Gastroesophageal sphincter (tissue), 4 donors: ENCODE results near the gene FHOD3. TPM values are rescaled to one million over a fixed set of nuclear protein-coding genes. Genes with fewer than 3 reads are reported as not detected.

Experiments
- ATAC-seq: fragments of 150-250 bp; one replicate; pipeline ENCODE4 v1.9.1; 2016; ENCODE audit warnings: mild to moderate bottlenecking, moderate library complexity
- H3K27ac ChIP-seq, 4 donors: fragments of 200-600 bp; sonication (generic) in 3 of 4; 1 replicate in 3 of 4; 2 replicates in 1 of 4; pipeline ENCODE4 v1.5.1; 2016 to 2019
- H3K27me3 ChIP-seq: fragments of 200-600 bp; sonication (generic); one replicate; pipeline ENCODE4 v1.5.1; 2019
- H3K36me3 ChIP-seq, 2 donors: fragments of 200-600 bp; sonication (generic); one replicate each; pipeline ENCODE4 v1.5.1; 2019; ENCODE audit warnings: control low read depth in 1 of 2
- H3K4me1 ChIP-seq, 3 donors: fragments of 200-600 bp; sonication (generic); 1 replicate in 2 of 3; 2 replicates in 1 of 3; pipeline ENCODE4 v1.5.1; 2016 to 2019; ENCODE audit warnings: control low read depth in 2 of 3
- H3K4me3 ChIP-seq, 2 donors: fragments of 200-600 bp; sonication (generic); one replicate each; pipeline ENCODE4 v1.5.1; 2019; ENCODE audit warnings: mild to moderate bottlenecking in 1 of 2, moderate library complexity in 1 of 2
- H3K9me3 ChIP-seq, 3 donors: fragments of 200-600 bp; sonication (generic); one replicate each; pipeline ENCODE4 v1.5.1; 2017 to 2019; ENCODE audit warnings: control low read depth in 2 of 3
- CTCF ChIP-seq, 4 experiments: fragments of 200-600 bp in 2 of 4; fragments of 450-650 bp in 2 of 4; sonication (generic) in 1 of 4; IDR thresholded peaks; one replicate each; pipeline ENCODE4 v1.5.1; 2017 to 2019; ENCODE audit warnings: antibody characterized with exemption in 4 of 4, mild to moderate bottlenecking in 2 of 4, moderate library complexity in 2 of 4
- EP300 ChIP-seq: sonication (generic); formaldehyde crosslinking; IDR thresholded peaks from one replicate; pipeline ENCODE4 v1.6.1; 2017; ENCODE audit warnings: antibody characterized with exemption, mild to moderate bottlenecking
- POLR2A ChIP-seq, 2 donors: fragments of 450-650 bp; IDR thresholded peaks; one replicate each; pipeline ENCODE4 v1.6.1; 2017; ENCODE audit warnings: antibody characterized with exemption in 2 of 2, mild to moderate bottlenecking in 2 of 2, moderate library complexity in 1 of 2
- POLR2AphosphoS5 ChIP-seq: sonication (generic); formaldehyde crosslinking; IDR thresholded peaks from one replicate; pipeline ENCODE4 v1.6.1; 2017; ENCODE audit warnings: antibody characterized with exemption
- WGBS, 2 donors: methylation state at CpG; one replicate each; pipeline ENCODE4 v1.1.5; 2018; ENCODE audit warnings: low coverage in 1 of 2; 5-methylcytosine and 5-hydroxymethylcytosine counted together
- total RNA-seq, 4 donors: library from RNA; depleted of rRNA; stranded (reverse); fragments of >200 nt; gene quantifications; one replicate each; pipeline ENCODE4 v1.1.0, GENCODE V29; 2016

FHOD3 gene
- total RNA-seq, 4 donors from 2014 or later: 18.4 to 36.7 (median 30.4) TPM

DNA sequence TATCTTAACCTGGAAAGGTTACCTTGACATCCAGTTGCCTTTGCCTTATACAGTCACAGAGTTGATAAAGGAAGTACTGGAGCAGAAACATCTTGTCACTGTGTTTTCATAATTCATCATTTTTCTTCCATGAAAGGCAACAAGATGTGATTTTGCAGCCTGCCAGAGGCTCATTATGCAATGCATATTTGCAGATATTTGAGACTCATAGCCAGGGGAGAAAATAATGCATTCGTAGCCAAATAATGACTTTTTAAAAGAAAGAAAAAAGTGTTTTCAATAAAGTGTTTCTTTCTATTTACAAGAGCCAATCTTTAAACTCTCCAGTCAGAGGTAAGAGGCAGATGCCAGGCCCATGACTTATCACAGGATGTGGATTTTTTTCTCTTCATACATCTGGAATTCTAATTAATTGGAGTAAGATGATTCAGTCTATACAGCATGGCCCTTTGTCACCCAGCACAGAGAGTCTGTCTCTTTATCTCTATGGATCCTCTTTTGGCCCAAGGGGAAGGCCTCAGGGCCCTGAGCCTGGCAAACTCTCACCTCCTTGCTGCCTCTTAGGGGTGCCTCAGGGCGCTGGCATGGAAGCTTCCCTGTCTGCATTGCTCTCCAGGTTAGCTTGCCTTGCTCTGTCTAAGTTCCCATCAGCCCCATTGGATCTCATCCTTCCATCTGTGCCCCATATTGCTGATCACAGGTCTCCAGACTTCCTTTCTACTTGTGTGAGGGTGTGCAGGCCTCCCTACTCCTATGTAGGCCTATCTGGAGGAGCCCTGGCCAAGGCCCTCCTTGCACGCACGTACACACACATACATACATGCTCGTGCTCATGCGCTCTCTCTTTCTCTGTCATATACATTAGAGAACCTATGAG lies 283.6 kb downstream of the FHOD3 start:
- Histone ChIP-seq H3K9me3 (no peaks in the 10 kb centered on the region), H3K4me1 (peaks cover 2 to 40% (median 9%) of the 10 kb centered on the region in 3 donors), H3K36me3 (peaks cover 0 to 4% of the 10 kb centered on the region in 2 donors), H3K4me3 (no peak overlapping the region), H3K27me3 (no peaks in the 10 kb centered on the region), H3K27ac (peak overlapping the region; percentile 18 to 76 (median 73))
- ATAC-seq: peak; percentile 43
- no peak for TF ChIP-seq POLR2A (IDR thresholded peaks at IDR 0.05)
- no peak for TF ChIP-seq CTCF (IDR thresholded peaks at IDR 0.05)
- TF ChIP-seq POLR2AphosphoS5: no peak
- no peak for TF ChIP-seq EP300
- 12 to 76% methylated on average over 1 to 4 of the region's 6 CpGs for whole genome bisulfite sequencing, 2 donors

DNA sequence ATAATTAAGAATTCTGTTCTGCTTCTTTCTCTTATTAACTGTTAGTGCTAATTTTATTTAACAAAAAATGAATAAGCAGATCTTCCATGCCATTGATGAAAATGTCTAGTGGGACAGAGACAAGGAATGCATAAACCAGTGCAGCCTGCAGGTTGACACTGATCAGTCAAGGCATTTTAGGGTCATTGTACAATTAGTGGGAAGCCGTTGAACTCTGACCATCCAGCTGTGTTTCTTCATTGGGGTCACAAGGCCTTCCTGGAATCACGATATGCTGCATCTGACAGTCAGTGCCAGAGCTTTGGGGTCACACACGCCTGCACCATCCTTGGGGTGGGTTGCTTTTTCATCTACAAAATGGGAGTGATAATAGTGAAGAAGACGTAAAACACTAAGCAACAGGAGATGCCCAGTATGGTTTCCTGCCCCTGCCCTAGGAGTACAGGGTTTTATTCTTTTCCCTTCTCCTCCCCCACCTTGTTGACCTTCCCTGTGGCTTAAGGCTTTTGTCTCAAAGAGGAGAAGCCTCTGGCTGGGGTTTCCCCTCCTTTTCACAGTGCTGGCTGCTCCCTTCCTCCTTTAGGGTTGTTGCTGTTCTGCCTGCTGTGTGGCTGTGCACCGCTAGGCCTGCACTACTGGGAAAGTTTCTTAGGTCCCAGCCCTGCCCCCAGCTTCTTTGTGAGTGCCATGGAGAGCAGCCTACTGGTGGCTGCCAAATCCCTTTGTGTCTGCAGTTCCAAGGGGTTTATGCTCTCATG lies 285.7 kb downstream of the FHOD3 start:
- H3K9me3 ChIP-seq: no peaks in the 10 kb centered on the region
- H3K36me3 ChIP-seq: no peaks in the 10 kb centered on the region
- no peak for ATAC-seq
- TF ChIP-seq CTCF (IDR thresholded peaks at IDR 0.05) (no peak), EP300 (no peak), POLR2A (IDR thresholded peaks at IDR 0.05) (no peak), POLR2AphosphoS5 (no peak)
- no peak overlapping the region for H3K27ac ChIP-seq
- 64 to 94% methylated on average over 3 to 5 of the region's 5 CpGs for whole genome bisulfite sequencing, 2 donors
- H3K4me1 ChIP-seq: peaks cover 2 to 42% (median 9%) of the 10 kb centered on the region in 3 donors
- no peaks in the 10 kb centered on the region for H3K27me3 ChIP-seq
- H3K4me3 ChIP-seq: no peak overlapping the region

- Histone ChIP-seq H3K9me3 (no peaks in the 10 kb centered on the region), H3K27me3 (no peaks in the 10 kb centered on the region), H3K27ac (no peak overlapping the region), H3K36me3 (no peaks in the 10 kb centered on the region), H3K4me1 (peaks cover 0 to 6% (median 0%) of the 10 kb centered on the region in 3 donors), H3K4me3 (no peak overlapping the region)
- TF ChIP-seq CTCF (IDR thresholded peaks at IDR 0.05) (no peak), POLR2A (IDR thresholded peaks at IDR 0.05) (no peak), EP300 (no peak), POLR2AphosphoS5 (no peak)
- ATAC-seq: no peak
- WGBS, 2 donors: 86% methylated on average over 4 to 8 of the region's 10 CpGs
These were observed 292.5 kb downstream of the FHOD3 start for GRCh38 chr18:36589857-36590543.

DNA sequence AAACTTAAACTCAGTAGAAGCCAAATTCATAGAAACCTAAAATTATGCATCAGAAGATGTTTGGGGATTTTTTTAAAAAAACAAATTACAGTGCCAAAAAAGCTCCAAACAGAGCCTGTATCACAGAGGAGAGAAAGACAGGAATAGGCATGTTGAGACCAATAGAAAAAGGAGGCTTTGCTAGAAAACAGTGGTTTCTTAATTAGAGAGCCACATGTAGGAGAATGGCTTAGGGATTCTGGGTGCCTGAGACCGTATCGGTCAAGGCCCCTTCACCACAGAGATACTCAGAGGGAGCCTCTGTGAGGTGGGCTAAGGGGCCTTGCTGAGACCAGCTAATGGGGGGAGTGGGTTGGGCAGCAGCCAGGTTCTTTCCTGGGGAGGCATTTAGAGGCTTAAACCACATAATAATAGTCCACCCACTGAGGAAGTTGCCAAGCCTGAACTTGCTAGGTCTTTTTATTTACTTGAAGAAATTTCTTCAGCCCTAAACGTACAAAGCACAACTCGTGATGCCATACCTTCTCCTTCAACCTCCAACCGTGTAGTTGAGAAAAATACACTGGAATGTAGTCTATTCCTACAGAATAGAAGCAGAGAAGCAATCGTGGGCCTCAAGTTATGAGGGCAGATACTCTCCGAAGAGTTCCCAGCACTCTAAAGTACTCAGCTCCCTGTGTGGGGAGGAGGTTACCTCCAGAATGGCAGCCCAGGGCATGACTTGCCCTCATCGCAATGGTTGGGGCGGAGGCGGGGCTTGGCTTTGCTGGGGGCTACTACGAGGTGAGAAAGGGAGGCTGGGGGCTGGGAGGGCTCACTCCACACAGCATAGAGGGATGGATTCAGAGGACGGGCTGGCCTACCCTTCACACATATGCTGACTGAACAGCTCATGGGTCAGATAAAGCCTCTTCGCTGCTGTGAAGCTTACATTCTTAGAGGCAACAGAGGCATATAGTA lies 293.4 kb downstream of the FHOD3 start:
- WGBS, 2 donors: 77% methylated on average over 7 of the region's 13 CpGs; no CpG with 5 or more reads in 1 of the 2 donors
- ATAC-seq: no peak
- Histone ChIP-seq H3K4me3 (no peak overlapping the region), H3K27me3 (no peaks in the 10 kb centered on the region), H3K27ac (no peak overlapping the region), H3K4me1 (peaks cover 0 to 4% (median 0%) of the 10 kb centered on the region in 3 donors), H3K36me3 (no peaks in the 10 kb centered on the region), H3K9me3 (no peaks in the 10 kb centered on the region)
- TF ChIP-seq CTCF (IDR thresholded peaks at IDR 0.05): no peak
- no peak for TF ChIP-seq POLR2AphosphoS5
- no peak for TF ChIP-seq EP300
- no peak for TF ChIP-seq POLR2A (IDR thresholded peaks at IDR 0.05)
